Hepatocyte (in vitro differentiated cells): ENCODE measurements around the gene ZNF462. TPM values are rescaled to one million over a fixed set of nuclear protein-coding genes. Genes with fewer than 3 reads are reported as not detected.
A peak's percentile ranks its signal among the peaks of the same experiment; 100 is the strongest.

Experiments
- DNase-seq: peaks from one replicate; pipeline ENCODE4 v3.0.0-alpha.2; 2016; ENCODE audit warnings: low spot score
- H2AFZ ChIP-seq: fragments of 200-600 bp; sonication (generic); 2 replicates; pipeline ENCODE4 v1.6.0; 2016; ENCODE audit warnings: antibody characterized with exemption, mild to moderate bottlenecking
- H3K27ac ChIP-seq: fragments of 200-600 bp; sonication (generic); 2 replicates; pipeline ENCODE4 v1.5.1; 2016; ENCODE audit warnings: mild to moderate bottlenecking
- H3K27me3 ChIP-seq: fragments of 200-600 bp; sonication (generic); 2 replicates; pipeline ENCODE4 v1.6.1; 2016
- H3K36me3 ChIP-seq: fragments of 200-600 bp; sonication (generic); replicated peaks from 2 replicates; pipeline ENCODE4 v1.5.1; 2016; ENCODE audit warnings: low read depth; ENCODE audit not compliant: insufficient read depth
- H3K4me1 ChIP-seq: fragments of 200-600 bp; sonication (generic); 2 replicates; pipeline ENCODE4 v1.5.1; 2016; ENCODE audit warnings: mild to moderate bottlenecking, moderate library complexity; ENCODE audit not compliant: insufficient read depth
- H3K4me2 ChIP-seq: fragments of 200-600 bp; sonication (generic); 2 replicates; pipeline ENCODE4 v1.6.0; 2016
- H3K4me3 ChIP-seq: fragments of 200-600 bp; sonication (generic); 2 replicates; pipeline ENCODE4 v1.5.1; 2016; ENCODE audit warnings: mild to moderate bottlenecking
- H3K79me2 ChIP-seq: fragments of 200-600 bp; sonication (generic); 2 replicates; pipeline ENCODE4 v1.6.0; 2017; ENCODE audit warnings: mild to moderate bottlenecking
- H3K9me2 ChIP-seq: fragments of 200-600 bp; sonication (generic); replicated peaks from 2 replicates; pipeline ENCODE4 v1.6.0; 2017; ENCODE audit warnings: mild to moderate bottlenecking; ENCODE audit not compliant: insufficient read depth
- H3K9me3 ChIP-seq: fragments of 200-600 bp; sonication (generic); 2 replicates; pipeline ENCODE4 v1.5.1; 2016; ENCODE audit warnings: low read depth, mild to moderate bottlenecking
- H4K20me1 ChIP-seq: fragments of 200-600 bp; sonication (generic); 2 replicates; pipeline ENCODE4 v1.6.0; 2016; ENCODE audit warnings: mild to moderate bottlenecking; ENCODE audit not compliant: insufficient read depth, poor library complexity, severe bottlenecking
- EZH2 ChIP-seq: fragments of 200-600 bp; sonication (generic); IDR thresholded peaks from 2 replicates; pipeline ENCODE4 v1.6.1; 2016; ENCODE audit warnings: antibody characterized with exemption, mild to moderate bottlenecking, borderline replicate concordance
- EZH2phosphoT487 ChIP-seq: fragments of 200-600 bp; sonication (generic); IDR thresholded peaks from one replicate; pipeline ENCODE4 v1.6.1; 2018; ENCODE audit warnings: antibody characterized with exemption, mild to moderate bottlenecking, low read depth, moderate library complexity; ENCODE audit not compliant: unreplicated experiment, severe bottlenecking
- WGBS: methylation state at CpG from one replicate; pipeline ENCODE4 v1.1.6; 2016; ENCODE audit warnings: low lambda C conversion rate; ENCODE audit errors: missing lambda C conversion rate; 5-methylcytosine and 5-hydroxymethylcytosine counted together
- polyA plus RNA-seq: library from polyadenylated mRNA; unstranded; fragments of >200 nt; fragmentation: Nextera tagmentation; extraction: Ambion mirVana; gene quantifications from 2 replicates; pipeline ENCODE4 v1.2.1, GENCODE V29; 2016
- total RNA-seq: library from RNA; depleted of rRNA; stranded (reverse); fragments of >200 nt; gene quantifications from 2 replicates; pipeline ENCODE4 v1.2.3, GENCODE V29; 2014
- TF ChIP-seq, protein P1 (sequence below): fragments of 200-600 bp; sonication (generic); IDR thresholded peaks from 2 replicates; pipeline ENCODE4 v1.5.1; 2016; ENCODE audit warnings: antibody characterized with exemption, mild to moderate bottlenecking; ENCODE audit not compliant: poor library complexity

Gene ZNF462
- total and polyA plus RNA-seq, 2 experiments from 2014 or later = 7.8 to 27.5 TPM

DNA sequence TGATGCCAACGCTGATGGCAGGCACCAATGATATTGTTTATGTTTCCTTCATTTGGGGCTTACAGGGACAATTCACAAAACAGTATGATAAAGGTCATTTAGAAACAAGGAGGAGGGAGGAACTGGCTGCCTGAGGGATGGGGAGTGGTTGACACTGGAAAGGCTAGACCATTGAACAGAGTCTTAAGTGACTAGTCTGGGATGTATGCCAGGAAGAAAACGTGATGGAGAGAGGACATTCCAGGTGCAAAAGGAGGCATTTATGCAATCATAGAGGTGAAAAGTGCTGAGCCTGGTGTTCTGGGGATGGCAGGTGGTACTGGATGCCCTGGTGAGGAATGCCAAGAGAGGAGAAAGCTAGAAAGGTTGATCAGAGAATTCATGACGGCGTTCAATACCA is 153.4 kb downstream of the ZNF462 start:
- no peak for TF ChIP-seq EZH2
- TF ChIP-seq EZH2phosphoT487 = no peak
- TF ChIP-seq, protein P1, sequence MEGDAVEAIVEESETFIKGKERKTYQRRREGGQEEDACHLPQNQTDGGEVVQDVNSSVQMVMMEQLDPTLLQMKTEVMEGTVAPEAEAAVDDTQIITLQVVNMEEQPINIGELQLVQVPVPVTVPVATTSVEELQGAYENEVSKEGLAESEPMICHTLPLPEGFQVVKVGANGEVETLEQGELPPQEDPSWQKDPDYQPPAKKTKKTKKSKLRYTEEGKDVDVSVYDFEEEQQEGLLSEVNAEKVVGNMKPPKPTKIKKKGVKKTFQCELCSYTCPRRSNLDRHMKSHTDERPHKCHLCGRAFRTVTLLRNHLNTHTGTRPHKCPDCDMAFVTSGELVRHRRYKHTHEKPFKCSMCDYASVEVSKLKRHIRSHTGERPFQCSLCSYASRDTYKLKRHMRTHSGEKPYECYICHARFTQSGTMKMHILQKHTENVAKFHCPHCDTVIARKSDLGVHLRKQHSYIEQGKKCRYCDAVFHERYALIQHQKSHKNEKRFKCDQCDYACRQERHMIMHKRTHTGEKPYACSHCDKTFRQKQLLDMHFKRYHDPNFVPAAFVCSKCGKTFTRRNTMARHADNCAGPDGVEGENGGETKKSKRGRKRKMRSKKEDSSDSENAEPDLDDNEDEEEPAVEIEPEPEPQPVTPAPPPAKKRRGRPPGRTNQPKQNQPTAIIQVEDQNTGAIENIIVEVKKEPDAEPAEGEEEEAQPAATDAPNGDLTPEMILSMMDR = no peak
- Histone ChIP-seq H3K79me2 (no peaks in the 10 kb centered on the region), H2AFZ (no peak overlapping the region), H3K27ac (no peak overlapping the region), H3K4me3 (no peak overlapping the region), H3K9me2 (no peaks in the 10 kb centered on the region), H3K27me3 (no peaks in the 10 kb centered on the region), H3K9me3 (no peaks in the 10 kb centered on the region), H4K20me1 (no peaks in the 10 kb centered on the region), H3K4me1 (peaks cover 3% of the 10 kb centered on the region), H3K4me2 (no peak overlapping the region), H3K36me3 (no peaks in the 10 kb centered on the region)
- WGBS = 94% methylated on average over 4 of the region's 4 CpGs
- no peak for DNase-seq

DNA sequence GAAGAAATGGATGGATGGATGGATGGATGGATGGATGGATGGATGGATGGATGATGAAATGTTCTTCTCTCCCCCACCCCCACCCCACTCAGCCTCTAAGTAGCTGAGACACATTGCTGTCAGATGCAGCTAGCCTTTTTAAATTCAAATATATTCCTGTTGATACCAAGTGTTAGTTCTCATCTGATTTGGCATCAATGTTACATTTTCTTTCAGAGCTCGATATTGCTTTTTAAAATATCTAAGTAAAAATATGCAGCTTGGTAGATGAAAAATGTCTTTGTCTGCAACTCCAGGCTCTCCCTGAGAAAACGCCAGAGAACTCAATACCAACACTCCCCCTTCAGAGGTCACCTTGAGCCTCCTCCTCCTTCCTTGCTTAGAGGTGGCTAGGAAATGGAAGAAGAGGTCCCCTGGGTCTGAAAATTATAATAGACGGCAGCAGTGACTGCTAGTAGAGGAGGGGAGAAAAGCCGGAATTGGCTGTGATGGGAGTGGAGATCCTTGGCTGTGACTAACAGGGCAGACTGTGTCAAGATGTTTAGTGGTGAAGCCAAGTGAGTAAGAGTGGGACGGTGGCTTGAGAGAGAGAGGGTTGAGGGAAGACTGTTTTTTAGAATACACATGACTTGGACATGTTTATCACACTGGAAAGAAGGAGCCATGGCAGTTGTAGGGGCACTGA is 156.0 kb downstream of the ZNF462 start:
- Histone ChIP-seq H3K27ac (no peak overlapping the region), H3K9me2 (no peaks in the 10 kb centered on the region), H3K36me3 (no peaks in the 10 kb centered on the region), H2AFZ (no peak overlapping the region), H3K9me3 (no peaks in the 10 kb centered on the region), H3K27me3 (no peaks in the 10 kb centered on the region), H3K4me1 (peaks cover 3% of the 10 kb centered on the region), H3K4me2 (no peak overlapping the region), H3K79me2 (no peaks in the 10 kb centered on the region), H3K4me3 (no peak overlapping the region), H4K20me1 (no peaks in the 10 kb centered on the region)
- no peak for DNase-seq
- WGBS = 89% methylated on average over 5 of the region's 5 CpGs
- TF ChIP-seq, protein P1 = no peak
- TF ChIP-seq EZH2 (no peak), EZH2phosphoT487 (no peak)

GRCh38 chr9:107020040-107020530 is 157.1 kb downstream of the ZNF462 start:
- 68% methylated on average over 2 of the region's 2 CpGs for WGBS
- Histone ChIP-seq H3K4me2 (no peak overlapping the region), H3K4me1 (peaks cover 3% of the 10 kb centered on the region), H3K9me3 (no peaks in the 10 kb centered on the region), H4K20me1 (no peaks in the 10 kb centered on the region), H2AFZ (no peak overlapping the region), H3K36me3 (no peaks in the 10 kb centered on the region), H3K27ac (no peak overlapping the region), H3K9me2 (no peaks in the 10 kb centered on the region), H3K79me2 (no peaks in the 10 kb centered on the region), H3K4me3 (no peak overlapping the region), H3K27me3 (no peaks in the 10 kb centered on the region)
- DNase-seq = peak; percentile 22
- TF ChIP-seq EZH2phosphoT487 = peak; percentile 42
- TF ChIP-seq, protein P1 = no peak
